GM21367 (cell line): ENCODE data around the gene MKRN3.

Experiments
- ATAC-seq: cut with Tn5 transposase; IDR thresholded peaks from one replicate; pipeline ENCODE4 v1.9.1; 2021; ENCODE audit not compliant: unreplicated experiment

The MKRN3 gene

DNA sequence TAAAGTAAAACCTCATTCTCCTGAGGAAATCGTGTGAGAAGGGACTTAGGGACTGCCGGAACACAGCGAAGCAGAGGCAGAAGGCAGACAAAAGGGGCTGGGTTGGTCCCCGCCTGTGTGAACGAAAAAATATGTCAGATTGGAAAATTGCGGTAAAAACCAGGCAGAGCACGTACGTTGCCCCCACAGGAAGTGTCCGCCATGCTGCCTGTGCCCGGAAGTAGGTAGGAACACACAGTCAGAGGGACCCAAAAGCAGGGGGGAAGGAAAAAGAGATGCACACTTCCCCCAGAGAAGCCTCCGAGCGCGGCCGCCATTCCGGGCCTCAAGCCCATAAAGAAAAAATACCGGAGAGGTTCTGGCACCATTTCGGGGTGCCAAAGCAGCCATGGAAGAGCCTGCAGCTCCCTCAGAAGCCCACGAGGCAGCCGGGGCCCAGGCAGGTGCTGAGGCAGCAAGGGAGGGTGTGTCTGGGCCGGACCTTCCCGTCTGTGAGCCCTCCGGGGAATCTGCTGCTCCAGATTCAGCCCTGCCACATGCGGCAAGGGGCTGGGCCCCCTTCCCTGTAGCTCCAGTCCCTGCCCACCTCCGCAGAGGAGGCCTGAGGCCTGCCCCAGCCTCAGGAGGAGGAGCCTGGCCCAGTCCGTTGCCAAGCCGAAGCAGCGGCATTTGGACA is at the start of gene MKRN3:
TSS of gene MKRN3 (plus strand) at position 280 of the 676 bp plus-strand sequence. CDS start at position 389, 109 bp downstream.
- no peak for ATAC-seq

DNA sequence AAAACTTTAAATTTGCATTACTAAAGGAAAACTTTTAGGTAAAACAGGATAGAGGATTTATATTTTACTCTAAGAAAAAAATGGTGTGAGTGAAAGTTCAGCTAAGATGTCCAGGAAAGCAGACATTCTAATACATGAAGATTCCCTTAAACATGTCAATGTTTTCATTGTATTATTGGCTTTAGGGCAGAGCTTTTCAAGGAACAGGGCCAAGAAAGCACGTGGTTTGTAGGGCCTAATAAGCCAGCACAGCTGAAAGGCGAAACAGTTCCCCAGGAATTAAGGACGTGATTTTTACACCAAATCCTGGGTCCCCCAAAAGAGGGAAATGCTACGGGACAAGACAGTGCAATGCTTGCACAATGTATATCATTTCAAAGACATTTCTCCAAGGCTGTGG is 48.6 kb upstream of the MKRN3 start:
- no peak for ATAC-seq

DNA sequence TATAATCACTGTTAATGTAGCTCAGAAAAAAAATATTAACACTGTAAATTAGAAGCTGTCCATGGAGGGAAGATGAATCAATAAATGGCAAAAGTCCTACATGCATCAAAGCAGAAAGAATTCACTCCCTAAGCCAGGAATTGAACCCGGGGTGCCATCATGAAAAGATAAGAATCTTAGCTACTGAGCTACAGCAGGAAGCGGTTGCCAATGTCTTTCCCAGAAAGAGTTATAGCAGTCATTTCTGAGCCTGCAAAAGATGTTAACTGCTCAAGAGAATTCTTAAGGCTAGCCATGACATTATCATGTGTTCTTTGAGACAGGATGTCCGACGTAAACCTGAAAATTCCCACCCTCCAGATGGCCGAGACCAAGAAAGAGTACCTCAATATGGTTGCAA is 47.4 kb upstream of the MKRN3 start:
- no peak for ATAC-seq

- no peak for ATAC-seq
Measured at GRCh38 chr15:23524816-23525215, 40.7 kb upstream of the MKRN3 start.

DNA sequence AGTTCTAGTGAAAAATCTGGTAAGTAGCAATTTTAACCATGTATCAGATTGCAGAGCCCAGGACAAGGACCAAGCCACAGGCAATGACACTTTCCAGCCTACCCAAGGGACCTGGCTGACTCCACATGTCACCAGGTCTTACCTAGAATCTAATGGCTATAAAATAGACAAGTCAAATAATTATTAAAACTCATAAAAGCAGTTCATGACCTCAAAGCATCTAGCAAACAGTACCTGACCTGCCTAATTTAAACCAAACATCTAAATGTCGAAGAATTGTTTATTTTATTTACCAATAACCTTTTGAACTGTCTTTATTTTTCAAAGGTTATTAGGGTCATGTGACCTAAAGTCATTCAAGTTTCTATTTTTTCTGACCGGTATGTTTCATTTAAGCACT is 35.6 kb upstream of the MKRN3 start:
- ATAC-seq: no peak

DNA sequence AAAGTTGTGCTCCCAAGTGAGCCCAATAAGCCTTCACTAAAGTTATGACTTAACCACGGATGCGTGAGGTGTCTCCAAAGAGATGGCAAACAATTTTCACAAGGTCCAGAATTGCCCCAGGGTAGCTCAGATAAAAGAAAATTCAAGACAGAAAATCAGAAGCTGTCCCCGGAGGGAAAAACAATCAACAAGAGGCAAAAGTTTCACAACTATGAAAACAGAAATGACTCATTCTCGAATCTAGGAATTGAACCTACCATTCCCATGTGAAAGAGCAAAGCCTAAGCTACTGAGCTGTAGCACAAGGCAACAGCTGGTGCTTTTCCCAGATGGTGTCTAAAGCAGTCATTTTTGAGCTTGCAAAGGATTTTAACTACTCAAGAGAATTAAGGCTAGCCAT is 33.5 kb upstream of the MKRN3 start:
- ATAC-seq: no peak

GRCh38 chr15:23536659-23537058 is 28.8 kb upstream of the MKRN3 start:
- no peak for ATAC-seq

- no peak for ATAC-seq
Measured at GRCh38 chr15:23538648-23539047, 26.8 kb upstream of the MKRN3 start.

DNA sequence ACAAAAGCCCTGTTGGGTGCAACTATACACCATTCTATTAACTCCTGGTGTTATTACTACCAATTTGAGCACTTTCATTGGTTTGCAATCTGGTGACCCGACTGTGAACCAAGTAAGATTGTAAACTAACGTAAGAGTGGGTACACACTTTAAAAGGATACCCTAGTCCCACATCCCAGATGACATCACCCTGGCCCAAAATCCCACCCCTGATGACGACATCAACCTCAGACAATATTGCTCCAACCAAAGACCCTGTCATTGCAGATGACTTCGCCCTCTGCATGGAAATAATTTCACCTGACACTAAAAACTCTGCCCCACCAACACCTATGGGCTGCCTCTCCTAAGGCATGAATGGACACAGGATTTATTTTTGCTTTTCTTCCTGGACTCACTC is 25.6 kb upstream of the MKRN3 start:
- ATAC-seq: no peak

- ATAC-seq: no peak
Measured at GRCh38 chr15:23546158-23546557, 19.3 kb upstream of the MKRN3 start.

- no peak for ATAC-seq
Measured at GRCh38 chr15:23548071-23548470, 17.4 kb upstream of the MKRN3 start.

DNA sequence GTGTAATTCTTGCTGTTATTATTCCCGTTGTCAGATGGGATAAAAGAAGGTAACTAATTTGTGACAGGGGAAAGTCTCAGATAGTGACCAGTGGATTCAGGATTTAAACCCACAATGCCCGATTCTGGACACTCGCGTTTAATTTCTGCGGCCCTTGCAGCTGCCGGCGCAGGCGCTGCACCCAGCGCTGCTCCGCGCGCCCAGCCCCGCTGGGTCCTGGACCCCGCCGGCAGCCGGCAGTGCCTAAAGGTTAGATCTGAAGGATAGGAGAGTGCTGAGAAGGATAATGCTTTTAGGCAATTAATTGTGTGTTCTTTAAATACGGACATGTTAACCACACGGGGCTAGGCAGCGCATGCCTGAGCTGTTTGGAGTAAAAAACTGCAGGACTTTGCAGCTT is 3.6 kb upstream of the MKRN3 start:
- no peak for ATAC-seq

GRCh38 chr15:23564821-23565394 is 566 bp upstream of the MKRN3 start:
- ATAC-seq: no peak

- no peak for ATAC-seq
Measured at GRCh38 chr15:23566071-23566554, 639 bp downstream of the MKRN3 start.

- no peak for ATAC-seq
Measured at GRCh38 chr15:23566651-23567050, 1.2 kb downstream of the MKRN3 start.

DNA sequence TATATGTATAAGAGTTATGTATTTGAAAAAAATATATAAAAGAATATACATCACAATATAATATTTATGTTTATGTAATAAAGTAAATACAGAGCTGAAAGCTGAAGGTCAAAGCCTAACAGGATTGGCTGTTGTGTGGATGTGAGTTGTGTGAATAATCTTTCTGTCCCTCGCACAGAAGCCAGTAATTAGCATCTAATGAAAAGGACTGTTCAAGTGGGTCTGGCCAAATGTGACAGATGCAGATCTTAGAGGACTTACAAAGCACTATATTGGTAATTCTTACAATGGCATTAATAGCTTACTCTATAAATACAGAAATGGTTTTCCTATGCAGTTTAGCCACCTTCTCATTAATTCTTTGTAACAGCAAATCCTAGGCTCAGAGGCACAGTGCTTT is 2.4 kb downstream of the MKRN3 start:
- no peak for ATAC-seq

DNA sequence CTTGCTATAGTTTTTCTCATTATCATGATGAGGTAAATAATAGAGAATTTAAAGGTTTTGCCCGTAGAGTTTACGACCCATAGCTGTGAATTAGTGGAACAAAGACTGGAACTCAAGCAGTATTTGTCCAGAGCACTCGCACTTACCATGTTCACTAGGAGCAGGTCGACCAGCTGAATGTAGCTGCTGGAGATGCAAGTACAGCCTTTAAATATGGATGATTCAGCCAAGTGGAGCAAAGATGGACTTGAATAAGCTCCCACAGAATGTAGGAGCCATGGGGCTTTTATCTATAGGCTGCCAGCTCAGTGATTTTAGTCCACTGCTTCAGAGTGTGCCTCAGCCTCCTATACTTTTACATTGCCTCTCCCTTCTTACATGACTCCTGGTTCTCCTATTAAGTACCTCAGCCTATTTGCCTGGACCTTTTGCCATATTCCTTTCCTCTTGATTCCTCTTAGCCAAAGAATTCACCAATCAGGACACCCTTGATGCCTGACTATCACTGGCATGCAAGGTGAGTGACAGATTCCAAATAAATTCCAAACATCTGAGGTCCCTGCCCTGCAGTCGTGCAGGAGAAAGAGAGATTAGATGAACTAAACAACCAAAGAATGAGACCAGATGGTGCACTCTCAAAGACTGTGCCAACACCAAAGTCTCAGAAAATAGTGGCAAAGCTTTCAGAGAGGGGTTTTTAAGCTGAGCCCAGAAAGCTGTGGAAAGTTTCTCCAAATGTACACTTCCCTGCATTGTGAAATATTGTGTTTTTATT is 3.9 kb downstream of the MKRN3 start:
- no peak for ATAC-seq

DNA sequence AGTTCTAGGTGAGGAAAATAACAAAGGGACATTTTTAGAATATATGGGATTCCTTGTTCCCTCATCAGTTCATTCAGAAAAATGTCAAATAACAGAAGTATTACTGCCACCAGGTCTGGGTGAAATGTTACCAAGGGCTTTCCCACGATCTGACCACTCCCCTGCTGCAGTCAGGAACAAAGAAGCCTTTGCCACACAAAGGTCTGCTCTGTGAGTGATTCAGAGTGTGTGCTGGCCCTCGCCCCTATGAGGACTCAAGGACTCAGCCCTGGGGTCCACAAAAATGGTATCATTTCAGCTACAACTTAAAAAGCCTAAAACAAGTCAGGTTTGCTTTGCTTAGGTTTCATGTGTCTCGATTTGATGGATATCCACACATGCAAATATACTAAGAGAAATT is 5.0 kb downstream of the MKRN3 start:
- no peak for ATAC-seq

DNA sequence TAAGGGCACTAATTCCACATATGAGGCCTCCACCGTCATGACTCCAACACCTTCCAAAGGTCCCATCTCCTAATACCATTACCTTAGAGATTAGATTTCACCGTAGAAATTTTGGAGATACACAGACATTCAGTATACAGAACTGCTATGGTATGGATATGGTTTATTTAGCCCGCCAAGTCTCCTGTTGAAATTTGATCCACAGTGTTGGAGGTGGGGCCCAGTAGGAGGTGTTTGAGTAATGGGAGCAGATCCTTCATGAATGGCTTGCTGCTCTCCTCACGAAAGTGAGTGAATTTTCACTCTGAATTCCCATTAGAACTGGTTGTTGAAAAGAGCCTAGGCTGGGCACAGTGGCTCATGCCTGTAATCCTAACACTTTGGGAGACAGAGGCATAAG is 7.4 kb downstream of the MKRN3 start:
- ATAC-seq: no peak

- no peak for ATAC-seq
Measured at GRCh38 chr15:23574742-23575141, 9.3 kb downstream of the MKRN3 start.

DNA sequence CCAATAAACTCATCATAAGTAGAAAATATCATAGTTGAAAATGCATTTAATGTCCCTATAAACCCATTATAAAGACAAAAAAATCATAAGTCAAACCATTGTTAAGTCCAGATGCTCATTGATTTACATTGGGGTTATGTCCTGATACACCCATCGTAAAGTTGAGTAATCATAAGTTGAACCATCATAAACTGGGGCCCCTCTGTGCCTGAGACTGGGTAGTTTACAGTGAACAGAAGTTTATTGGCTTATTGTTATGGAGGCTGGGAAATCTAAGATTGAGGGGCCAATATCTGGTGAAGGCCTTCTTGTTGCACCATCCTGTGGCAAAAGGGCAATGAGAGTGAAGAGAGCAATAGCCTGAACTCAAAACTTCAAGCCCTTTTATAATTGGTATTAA is 10.6 kb downstream of the MKRN3 start:
- ATAC-seq: no peak

GRCh38 chr15:23578521-23579150 is 13.2 kb downstream of the MKRN3 start:
- ATAC-seq: no peak
